GM12864 (cell line): ENCODE measurements around the gene GLOD5.
A peak's percentile ranks its signal among the peaks of the same experiment; 100 is the strongest.

Experiments used
- DNase-seq: peaks from one replicate; pipeline ENCODE4 v3.0.0-alpha.2; 2011; ENCODE audit warnings: low read depth
- H3K4me3 ChIP-seq: 2 replicates; pipeline ENCODE4 v1.5.1; 2011; ENCODE audit warnings: mild to moderate bottlenecking, low read depth, low read length, control low read depth
- CTCF ChIP-seq: IDR thresholded peaks from 2 replicates; pipeline ENCODE4 v1.5.1; 2011; ENCODE audit warnings: low read depth, mild to moderate bottlenecking, moderate library complexity, low read length, control low read depth, inconsistent platforms; ENCODE audit errors: missing control alignments

The GLOD5 gene

GRCh38 chrX:48737213-48737938 is 24.2 kb upstream of the GLOD5 start:
- TF ChIP-seq CTCF, result no peak
- H3K4me3 ChIP-seq, result peak overlapping the region; percentile 81
- DNase-seq, result peak; percentile 95

GRCh38 chrX:48737940-48738339 is 23.6 kb upstream of the GLOD5 start:
- no peak for DNase-seq

GRCh38 chrX:48741834-48742233 is 19.7 kb upstream of the GLOD5 start:
- DNase-seq, result no peak
- H3K4me3 ChIP-seq, result no peak overlapping the region
- no peak for TF ChIP-seq CTCF

More at GRCh38 chrX:48737940-48738339, 23.6 kb upstream of the GLOD5 start:
- TF ChIP-seq CTCF, result no peak
- peak overlapping the region; percentile 81 for H3K4me3 ChIP-seq

GRCh38 chrX:48745222-48745621 is 16.3 kb upstream of the GLOD5 start:
- no peak for TF ChIP-seq CTCF
- H3K4me3 ChIP-seq, result no peak overlapping the region
- no peak for DNase-seq

GRCh38 chrX:48747415-48748016 is 14.0 kb upstream of the GLOD5 start:
- TF ChIP-seq CTCF, result no peak

GRCh38 chrX:48749182-48749581 is 12.4 kb upstream of the GLOD5 start:
- no peak for DNase-seq
- H3K4me3 ChIP-seq, result no peak overlapping the region
- TF ChIP-seq CTCF, result no peak

More at GRCh38 chrX:48747415-48748016, 14.0 kb upstream of the GLOD5 start:
- H3K4me3 ChIP-seq, result no peak overlapping the region
- no peak for DNase-seq
